Activated T-cell treated with anti-CD3 and anti-CD28 coated beads, Interleukin-2, amount 50 U/mL, for 4 hours (primary cell): Measurements from ENCODE around the gene SCN3B. TPM values are rescaled to one million over a fixed set of nuclear protein-coding genes. Genes with fewer than 3 reads are reported as not detected.

Source experiments
- ATAC-seq, 2 donors: fragments of 200-7000 bp; cut with Tn5 transposase; one replicate each; pipeline ENCODE4 v1.10.0; 2021
- DNase-seq: peaks from one replicate; pipeline ENCODE4 v3.0.0-alpha.2; 2020
- H3K27me3 Mint-ChIP-seq: one replicate; pipeline ENCODE4 v1.8.0; 2021; ENCODE audit warnings: low read depth, mixed read lengths
- H3K36me3 Mint-ChIP-seq: one replicate; pipeline ENCODE4 v1.8.0; 2022; ENCODE audit warnings: mixed read lengths; ENCODE audit not compliant: insufficient read depth
- H3K4me1 Mint-ChIP-seq: one replicate; pipeline ENCODE4 v1.8.0; 2021; ENCODE audit warnings: low read depth, mixed read lengths
- H3K4me3 Mint-ChIP-seq: one replicate; pipeline ENCODE4 v1.8.0; 2021; ENCODE audit warnings: mild to moderate bottlenecking, moderate library complexity, mixed read lengths
- H3K9me3 Mint-ChIP-seq: one replicate; pipeline ENCODE4 v1.8.0; 2021; ENCODE audit warnings: mixed read lengths
- total RNA-seq, 3 donors: library from RNA; stranded (reverse); gene quantifications; one replicate each; pipeline ENCODE4 v1.2.1, GENCODE V29; 2021

SCN3B gene
- total RNA-seq, 3 donors from 2014 or later = not detected

DNA sequence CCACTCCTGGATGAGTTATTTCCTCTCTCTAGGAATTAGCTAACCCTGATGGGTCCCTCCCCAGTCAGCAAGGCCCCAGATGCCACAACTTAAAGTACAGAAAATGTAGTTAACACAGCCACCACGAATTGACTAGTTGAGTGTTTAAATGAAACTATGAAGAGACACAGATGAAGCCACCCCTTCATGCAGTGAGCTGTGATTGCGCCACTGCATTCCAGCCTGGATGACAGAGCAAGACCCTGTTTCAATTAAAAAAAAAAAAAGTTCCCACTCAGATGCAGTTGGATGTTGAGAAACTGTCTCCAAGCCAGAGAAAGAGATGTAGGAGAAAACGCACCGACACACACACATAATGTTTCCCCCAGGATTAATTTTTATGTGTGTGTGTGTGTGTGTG lies 53.3 kb downstream of the SCN3B start:
- Mint-ChIP-seq H3K4me1 (no peaks in the 10 kb centered on the region), H3K4me3 (no peak overlapping the region), H3K9me3 (no peaks in the 10 kb centered on the region), H3K27me3 (no peaks in the 10 kb centered on the region), H3K36me3 (peaks cover 19% of the 10 kb centered on the region)
- DNase-seq (no peak), ATAC-seq (no peak)

DNA sequence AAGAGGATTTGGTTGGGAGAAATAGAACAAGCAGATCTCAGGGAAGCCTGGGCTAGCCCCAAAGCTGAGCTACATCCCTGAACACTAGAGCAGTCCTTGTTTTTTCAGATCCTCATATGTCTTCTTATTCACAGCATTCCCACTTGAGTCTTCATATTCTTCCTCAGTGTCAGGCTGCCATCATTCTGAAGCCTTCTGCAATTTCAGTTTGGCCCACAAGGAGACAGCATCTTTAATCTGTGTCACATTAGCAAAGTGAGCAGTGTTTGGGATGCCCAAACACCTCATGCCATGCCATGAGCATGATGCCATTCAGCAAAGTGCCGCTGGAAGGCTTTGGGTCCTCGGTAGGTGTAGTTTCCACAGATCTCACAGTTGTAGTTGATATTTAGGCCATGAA lies 56.6 kb downstream of the SCN3B start:
- ATAC-seq (no peak), DNase-seq (no peak)
- no peaks in the 10 kb centered on the region for H3K27me3 Mint-ChIP-seq
- H3K9me3 Mint-ChIP-seq = no peaks in the 10 kb centered on the region
- peaks cover 13% of the 10 kb centered on the region for H3K36me3 Mint-ChIP-seq
- no peaks in the 10 kb centered on the region for H3K4me1 Mint-ChIP-seq
- no peak overlapping the region for H3K4me3 Mint-ChIP-seq

DNA sequence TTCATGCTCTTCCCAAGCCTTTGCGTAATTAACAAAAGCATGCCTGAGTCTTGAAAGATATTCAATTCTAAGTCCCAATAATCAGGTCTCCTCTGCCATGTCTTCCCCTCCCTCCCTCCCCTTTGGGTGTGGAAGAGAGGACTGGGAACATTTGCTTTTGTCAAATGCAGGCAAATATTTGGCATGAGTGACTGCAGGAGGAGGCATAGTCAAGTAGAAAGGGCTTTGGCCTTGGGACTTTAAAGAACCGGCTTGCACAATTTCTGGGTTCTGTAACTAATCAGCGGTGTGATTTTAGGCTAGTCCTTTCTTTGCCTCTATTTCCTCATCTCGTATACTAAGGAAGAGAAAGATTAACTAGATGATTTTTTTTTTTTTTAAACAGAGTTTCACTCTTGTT lies 59.5 kb downstream of the SCN3B start:
- no peaks in the 10 kb centered on the region for H3K4me1 Mint-ChIP-seq
- H3K9me3 Mint-ChIP-seq = no peaks in the 10 kb centered on the region
- H3K4me3 Mint-ChIP-seq = no peak overlapping the region
- H3K27me3 Mint-ChIP-seq = no peaks in the 10 kb centered on the region
- H3K36me3 Mint-ChIP-seq = peaks cover 13% of the 10 kb centered on the region
- DNase-seq (no peak), ATAC-seq (no peak)

DNA sequence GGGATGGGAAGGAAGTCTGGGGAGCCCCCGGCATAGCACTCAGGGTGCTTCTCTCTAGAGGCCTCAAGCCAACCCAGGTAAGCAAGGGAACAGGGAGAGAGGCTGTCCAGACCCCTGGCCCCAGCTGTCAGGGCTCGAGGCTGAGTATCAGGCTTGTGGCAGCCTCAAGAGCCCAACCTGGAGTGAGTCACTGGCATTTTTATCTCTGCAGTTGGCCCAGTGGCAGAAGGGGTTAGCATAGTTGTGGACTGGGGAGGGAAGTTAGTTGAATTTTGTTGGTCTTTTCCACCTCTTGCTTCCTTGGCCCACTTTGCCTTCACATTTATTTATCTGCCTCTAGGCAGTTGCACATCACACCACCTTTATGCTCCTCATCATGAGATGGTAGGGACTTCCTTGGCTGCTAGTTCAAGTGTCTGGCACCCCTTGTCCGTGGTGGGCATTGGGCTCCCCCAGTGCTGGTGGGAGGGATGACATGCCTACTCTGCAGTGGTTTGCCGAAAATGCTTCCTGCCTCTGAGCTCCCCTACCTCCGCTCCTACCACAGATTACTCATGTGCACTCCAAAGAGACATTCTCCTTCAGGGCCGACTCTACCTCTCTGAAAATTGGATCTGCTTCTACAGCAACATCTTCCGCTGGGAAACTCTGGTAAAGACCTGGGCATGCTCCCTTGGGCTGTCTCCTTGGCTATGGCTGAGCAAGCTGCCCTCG lies 60.1 kb downstream of the SCN3B start:
- peaks cover 13% of the 10 kb centered on the region for H3K36me3 Mint-ChIP-seq
- DNase-seq = no peak
- no peak overlapping the region for H3K4me3 Mint-ChIP-seq
- H3K9me3 Mint-ChIP-seq = no peaks in the 10 kb centered on the region
- no peaks in the 10 kb centered on the region for H3K4me1 Mint-ChIP-seq
- no peaks in the 10 kb centered on the region for H3K27me3 Mint-ChIP-seq
- no peak for ATAC-seq

DNA sequence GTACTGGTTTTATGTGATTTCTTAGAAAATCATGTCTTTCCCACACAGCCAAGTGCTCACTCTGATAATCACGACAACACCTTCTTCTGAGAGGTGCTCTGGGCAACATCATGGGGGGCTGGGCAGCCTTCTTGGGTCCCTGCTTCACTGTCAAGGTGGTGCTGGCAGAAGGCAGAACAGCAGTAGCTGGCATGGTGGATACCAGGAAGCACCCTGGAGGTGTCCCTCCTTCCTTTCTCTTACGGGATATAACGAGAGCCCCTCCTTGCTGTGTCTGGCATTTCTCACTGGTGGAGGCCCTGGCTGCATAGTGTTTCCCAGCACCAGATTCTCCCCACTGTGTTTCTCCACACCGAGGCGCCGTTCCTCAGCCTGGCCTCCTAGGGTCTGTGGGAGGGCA lies 60.9 kb downstream of the SCN3B start:
- DNase-seq (no peak), ATAC-seq (no peak)
- Mint-ChIP-seq H3K27me3 (no peaks in the 10 kb centered on the region), H3K9me3 (no peaks in the 10 kb centered on the region), H3K36me3 (peaks cover 6% of the 10 kb centered on the region), H3K4me1 (no peaks in the 10 kb centered on the region), H3K4me3 (no peak overlapping the region)

DNA sequence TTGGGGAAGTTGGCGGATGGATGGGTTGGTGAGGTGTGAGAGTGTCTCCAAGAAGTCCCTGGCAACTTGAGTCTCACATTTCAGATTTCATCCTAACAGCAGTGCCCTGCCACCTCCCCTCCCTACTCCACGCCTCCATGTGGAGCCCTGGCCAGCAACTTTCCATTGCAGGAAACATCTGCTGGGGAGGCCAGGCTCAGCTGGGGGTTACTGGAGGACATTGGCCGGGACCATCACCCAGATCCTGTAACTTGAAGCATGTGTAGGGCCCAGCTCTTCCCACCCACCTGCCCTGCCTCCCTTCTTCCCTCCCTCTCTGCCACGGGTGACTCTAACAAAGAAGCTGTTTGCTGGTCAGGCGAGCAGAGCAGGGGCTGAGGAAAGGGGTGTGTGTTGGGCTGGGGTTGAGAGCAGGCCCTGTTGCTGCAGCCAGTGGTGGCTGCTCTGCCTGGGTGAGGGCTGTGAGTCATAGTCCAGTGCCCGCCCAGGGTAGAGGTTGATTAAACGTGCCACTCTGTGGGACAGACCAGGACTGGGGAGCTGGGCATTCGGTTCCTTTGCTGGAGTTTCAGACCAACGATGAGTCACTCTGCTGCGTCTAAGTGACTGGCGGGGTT lies 64.0 kb downstream of the SCN3B start:
- Mint-ChIP-seq H3K4me3 (no peak overlapping the region), H3K36me3 (peaks cover 6% of the 10 kb centered on the region), H3K4me1 (no peaks in the 10 kb centered on the region), H3K9me3 (no peaks in the 10 kb centered on the region), H3K27me3 (no peaks in the 10 kb centered on the region)
- ATAC-seq (peak in 1 of 2 donors; percentile 14), DNase-seq (no peak)

DNA sequence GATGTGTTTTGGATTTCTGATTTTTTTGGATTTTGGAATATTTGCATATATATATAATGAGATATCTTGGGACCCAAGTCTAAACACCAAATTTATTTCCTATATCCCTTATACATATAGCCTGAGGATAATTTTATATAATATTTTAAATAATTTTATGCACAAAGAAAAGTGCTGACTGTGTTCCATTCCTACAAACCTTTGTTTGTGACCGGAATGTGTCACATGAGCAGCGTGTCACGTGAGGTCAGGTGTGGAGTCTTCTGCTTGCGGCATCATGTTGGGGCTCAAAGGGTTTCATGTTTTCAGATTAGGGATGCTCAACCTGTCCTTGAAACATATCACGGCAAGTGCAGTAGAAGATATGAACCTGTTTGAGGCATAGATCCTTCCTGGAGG lies 65.6 kb downstream of the SCN3B start:
- H3K4me3 Mint-ChIP-seq = no peak overlapping the region
- DNase-seq (no peak), ATAC-seq (no peak)
- H3K4me1 Mint-ChIP-seq = no peaks in the 10 kb centered on the region
- peaks cover 2% of the 10 kb centered on the region for H3K36me3 Mint-ChIP-seq
- H3K27me3 Mint-ChIP-seq = no peaks in the 10 kb centered on the region
- no peaks in the 10 kb centered on the region for H3K9me3 Mint-ChIP-seq

DNA sequence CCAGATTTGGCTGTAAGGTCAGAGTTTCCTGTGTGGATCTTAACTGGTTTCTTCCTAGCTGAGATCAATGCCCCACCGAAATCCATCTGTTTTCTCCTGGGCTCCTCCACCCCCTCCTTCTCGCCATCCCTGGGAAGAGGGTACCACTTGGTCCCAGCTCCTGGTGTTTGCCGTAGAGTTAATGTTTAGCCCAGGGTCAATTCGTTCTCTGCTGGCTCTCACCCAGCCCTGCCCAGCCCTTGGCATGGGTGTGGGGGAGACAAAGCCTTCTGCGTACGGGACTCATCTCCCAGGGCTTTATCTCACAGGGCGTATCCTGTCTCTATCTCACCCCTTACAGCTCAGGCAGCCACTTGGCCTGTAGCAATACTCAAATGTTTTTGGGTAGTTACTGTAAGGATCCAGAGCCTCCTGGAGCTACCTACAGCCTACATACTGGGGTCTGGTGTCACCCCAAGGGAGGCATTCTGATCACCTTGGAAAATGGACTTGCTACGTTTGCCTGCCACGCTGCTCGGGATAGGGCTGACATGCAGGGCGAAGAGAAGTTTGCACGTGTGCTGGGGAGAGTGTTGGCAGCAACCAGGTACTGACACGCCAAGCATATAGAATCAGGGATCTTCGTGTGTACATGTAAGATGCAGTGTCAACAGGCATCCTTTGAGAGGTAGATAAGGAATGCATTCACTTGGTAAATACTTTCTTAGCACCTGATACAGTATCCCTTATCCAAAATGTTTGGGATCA lies 66.1 kb downstream of the SCN3B start:
- Mint-ChIP-seq H3K4me3 (no peak overlapping the region), H3K9me3 (no peaks in the 10 kb centered on the region), H3K36me3 (peaks cover 2% of the 10 kb centered on the region), H3K4me1 (no peaks in the 10 kb centered on the region), H3K27me3 (no peaks in the 10 kb centered on the region)
- ATAC-seq (no peak), DNase-seq (no peak)

DNA sequence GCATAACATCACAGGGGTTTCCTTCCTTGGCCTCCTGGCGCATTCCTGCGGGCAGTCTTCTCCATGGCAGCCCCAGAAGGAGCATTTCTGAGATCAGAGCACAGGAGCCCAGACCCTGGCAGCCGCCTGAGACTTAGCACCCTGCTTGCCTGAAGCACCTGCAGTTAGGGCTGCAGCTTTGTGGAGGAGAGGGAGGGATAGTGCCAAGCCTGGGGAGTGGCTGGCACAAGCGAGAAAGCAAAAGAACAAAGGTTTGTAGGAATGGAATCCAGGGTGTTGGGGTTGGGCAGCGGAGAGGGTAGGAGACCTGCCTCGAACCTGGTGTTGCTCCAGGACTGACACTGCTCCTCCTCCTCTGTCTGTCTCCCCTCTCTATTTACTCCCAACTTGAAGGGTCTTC lies 66.9 kb downstream of the SCN3B start:
- H3K4me1 Mint-ChIP-seq = no peaks in the 10 kb centered on the region
- H3K9me3 Mint-ChIP-seq = no peaks in the 10 kb centered on the region
- H3K36me3 Mint-ChIP-seq = peaks cover 2% of the 10 kb centered on the region
- no peak for ATAC-seq
- H3K27me3 Mint-ChIP-seq = no peaks in the 10 kb centered on the region
- H3K4me3 Mint-ChIP-seq = no peak overlapping the region
- DNase-seq = no peak

DNA sequence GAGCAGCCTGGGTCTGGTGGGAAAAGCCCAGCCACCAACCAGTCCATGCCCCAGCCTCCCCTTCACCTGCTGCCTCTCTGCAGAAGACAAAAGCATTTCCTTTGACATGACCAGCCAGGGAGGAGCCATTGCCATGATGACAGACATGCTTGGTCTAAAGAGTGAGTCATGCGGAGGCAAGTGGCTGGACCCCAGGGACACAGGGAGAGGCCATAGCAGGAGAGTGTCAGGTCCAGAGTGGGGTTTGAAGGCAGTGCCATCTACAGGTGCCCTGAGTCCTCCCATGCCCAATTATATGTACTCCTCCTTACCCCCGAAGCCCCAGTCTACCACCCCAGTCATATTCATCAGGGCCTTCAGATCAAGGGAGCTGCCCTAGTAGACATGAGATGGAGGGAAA lies 67.4 kb downstream of the SCN3B start:
- H3K36me3 Mint-ChIP-seq = no peaks in the 10 kb centered on the region
- ATAC-seq (no peak), DNase-seq (no peak)
- H3K27me3 Mint-ChIP-seq = no peaks in the 10 kb centered on the region
- no peaks in the 10 kb centered on the region for H3K4me1 Mint-ChIP-seq
- no peaks in the 10 kb centered on the region for H3K9me3 Mint-ChIP-seq
- H3K4me3 Mint-ChIP-seq = no peak overlapping the region

DNA sequence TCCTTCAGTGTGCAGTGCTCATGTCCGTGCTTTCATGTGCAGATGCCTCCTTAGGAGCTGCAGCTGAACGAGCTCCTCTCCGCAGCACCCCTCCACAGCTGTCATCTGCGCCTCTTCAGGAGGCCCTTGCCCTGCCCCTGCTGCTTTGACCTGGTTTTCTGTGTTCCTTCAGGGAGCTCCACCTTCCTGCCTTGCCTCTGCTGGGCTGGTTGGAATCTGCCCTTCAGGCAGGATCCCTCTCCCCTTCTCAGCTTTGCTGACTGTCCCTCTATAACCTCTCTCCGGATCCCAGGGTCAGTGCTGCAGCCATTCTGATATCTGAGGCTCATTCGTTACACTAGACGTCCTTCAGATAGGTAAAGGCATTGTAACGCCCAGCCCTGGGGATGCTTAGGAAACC lies 67.9 kb downstream of the SCN3B start:
- ATAC-seq = no peak
- no peaks in the 10 kb centered on the region for H3K27me3 Mint-ChIP-seq
- H3K36me3 Mint-ChIP-seq = no peaks in the 10 kb centered on the region
- no peak for DNase-seq
- no peak overlapping the region for H3K4me3 Mint-ChIP-seq
- H3K9me3 Mint-ChIP-seq = no peaks in the 10 kb centered on the region
- H3K4me1 Mint-ChIP-seq = no peaks in the 10 kb centered on the region

DNA sequence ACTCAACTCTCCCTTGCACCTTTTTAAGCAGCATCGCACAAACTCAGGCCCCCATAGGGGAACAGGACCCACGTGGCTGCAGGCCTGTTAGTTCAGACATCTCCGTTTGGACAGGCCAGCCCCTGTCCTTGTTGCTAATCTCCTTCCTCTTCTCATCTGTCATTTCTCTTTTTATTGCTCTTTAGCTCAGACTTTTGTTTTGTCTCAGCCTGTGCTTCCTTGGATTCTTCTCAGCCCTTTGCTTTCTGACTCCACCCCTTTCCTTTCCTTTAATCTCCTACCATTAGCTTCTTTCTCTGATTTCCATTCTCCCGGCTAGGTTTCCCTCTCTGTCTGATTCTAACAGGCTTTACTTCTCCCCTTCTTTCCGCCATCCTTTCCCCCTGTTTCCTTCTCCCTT lies 68.7 kb downstream of the SCN3B start:
- H3K27me3 Mint-ChIP-seq = no peaks in the 10 kb centered on the region
- H3K36me3 Mint-ChIP-seq = no peaks in the 10 kb centered on the region
- H3K4me3 Mint-ChIP-seq = no peak overlapping the region
- peaks cover 4% of the 10 kb centered on the region for H3K4me1 Mint-ChIP-seq
- ATAC-seq (no peak), DNase-seq (no peak)
- H3K9me3 Mint-ChIP-seq = no peaks in the 10 kb centered on the region

DNA sequence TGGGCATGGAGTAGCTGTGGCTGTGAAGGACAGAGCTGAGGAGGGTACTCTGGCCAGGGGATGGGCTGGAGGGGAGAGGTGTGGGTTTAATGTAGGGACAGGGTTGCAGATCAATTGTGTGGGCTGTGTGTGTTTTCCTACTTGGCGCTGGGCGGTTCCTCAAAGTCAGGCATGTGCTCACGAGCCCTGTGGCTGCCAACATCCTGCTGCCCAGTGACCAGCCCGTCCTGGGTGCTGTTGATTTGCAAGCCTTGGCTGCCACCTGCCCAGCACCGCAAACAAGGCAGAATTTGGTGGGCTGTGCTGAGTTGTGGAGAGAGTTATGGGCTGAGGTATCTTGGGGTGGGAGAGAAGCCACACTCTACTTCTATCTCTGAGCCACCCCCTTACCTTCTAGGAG lies 69.2 kb downstream of the SCN3B start:
- no peak for ATAC-seq
- Mint-ChIP-seq H3K36me3 (no peaks in the 10 kb centered on the region), H3K4me1 (peaks cover 9% of the 10 kb centered on the region), H3K27me3 (peaks cover 2% of the 10 kb centered on the region), H3K9me3 (no peaks in the 10 kb centered on the region), H3K4me3 (no peak overlapping the region)
- no peak for DNase-seq

DNA sequence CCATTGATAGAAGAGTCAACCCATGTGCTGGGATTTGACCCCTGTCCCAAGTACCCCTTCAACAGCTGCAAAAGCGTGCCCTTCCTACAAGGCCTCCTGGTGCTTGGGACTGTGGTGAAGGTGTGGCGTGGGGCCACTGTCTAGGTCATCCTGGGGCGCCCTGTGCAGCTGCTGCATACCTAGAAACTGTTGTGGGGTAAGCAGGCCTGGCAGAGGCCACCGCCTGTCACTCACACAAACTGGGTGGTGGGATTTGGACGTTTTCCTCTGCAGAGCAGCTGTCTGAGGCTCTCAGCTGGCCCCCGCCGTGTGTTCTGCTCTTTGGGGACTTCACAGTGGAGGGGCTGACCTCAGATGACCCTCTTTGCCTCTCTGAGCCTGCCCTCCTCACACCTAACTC lies 69.7 kb downstream of the SCN3B start:
- peaks cover 9% of the 10 kb centered on the region for H3K4me1 Mint-ChIP-seq
- DNase-seq (no peak), ATAC-seq (no peak)
- no peaks in the 10 kb centered on the region for H3K9me3 Mint-ChIP-seq
- H3K4me3 Mint-ChIP-seq = no peak overlapping the region
- peaks cover 2% of the 10 kb centered on the region for H3K27me3 Mint-ChIP-seq
- H3K36me3 Mint-ChIP-seq = no peaks in the 10 kb centered on the region

DNA sequence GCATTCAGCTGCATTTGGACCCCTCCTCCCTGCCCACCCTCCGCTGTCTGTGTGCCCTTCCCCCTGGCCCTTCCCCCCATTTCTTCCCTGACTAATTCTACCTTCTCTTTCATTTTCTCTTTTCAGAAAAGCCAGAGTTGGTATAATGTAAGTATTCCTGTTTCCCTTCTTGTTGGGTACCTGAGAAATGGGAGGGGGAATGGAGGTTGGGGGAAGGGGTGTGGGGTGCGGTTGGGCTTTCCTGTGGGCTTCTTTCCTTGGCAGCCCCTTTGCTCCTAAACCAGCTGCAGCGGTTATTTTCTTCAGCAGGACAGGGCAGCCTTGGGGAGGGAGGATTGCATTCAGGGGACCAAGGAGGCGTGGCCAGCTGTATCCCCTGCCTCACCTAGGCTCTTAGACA lies 70.2 kb downstream of the SCN3B start:
- Mint-ChIP-seq H3K27me3 (peaks cover 2% of the 10 kb centered on the region), H3K4me3 (no peak overlapping the region), H3K9me3 (no peaks in the 10 kb centered on the region), H3K4me1 (peaks cover 9% of the 10 kb centered on the region), H3K36me3 (no peaks in the 10 kb centered on the region)
- DNase-seq (no peak), ATAC-seq (no peak)
